ENCODE measurements around the gene ZNHIT1.

The ZNHIT1 gene

DNA sequence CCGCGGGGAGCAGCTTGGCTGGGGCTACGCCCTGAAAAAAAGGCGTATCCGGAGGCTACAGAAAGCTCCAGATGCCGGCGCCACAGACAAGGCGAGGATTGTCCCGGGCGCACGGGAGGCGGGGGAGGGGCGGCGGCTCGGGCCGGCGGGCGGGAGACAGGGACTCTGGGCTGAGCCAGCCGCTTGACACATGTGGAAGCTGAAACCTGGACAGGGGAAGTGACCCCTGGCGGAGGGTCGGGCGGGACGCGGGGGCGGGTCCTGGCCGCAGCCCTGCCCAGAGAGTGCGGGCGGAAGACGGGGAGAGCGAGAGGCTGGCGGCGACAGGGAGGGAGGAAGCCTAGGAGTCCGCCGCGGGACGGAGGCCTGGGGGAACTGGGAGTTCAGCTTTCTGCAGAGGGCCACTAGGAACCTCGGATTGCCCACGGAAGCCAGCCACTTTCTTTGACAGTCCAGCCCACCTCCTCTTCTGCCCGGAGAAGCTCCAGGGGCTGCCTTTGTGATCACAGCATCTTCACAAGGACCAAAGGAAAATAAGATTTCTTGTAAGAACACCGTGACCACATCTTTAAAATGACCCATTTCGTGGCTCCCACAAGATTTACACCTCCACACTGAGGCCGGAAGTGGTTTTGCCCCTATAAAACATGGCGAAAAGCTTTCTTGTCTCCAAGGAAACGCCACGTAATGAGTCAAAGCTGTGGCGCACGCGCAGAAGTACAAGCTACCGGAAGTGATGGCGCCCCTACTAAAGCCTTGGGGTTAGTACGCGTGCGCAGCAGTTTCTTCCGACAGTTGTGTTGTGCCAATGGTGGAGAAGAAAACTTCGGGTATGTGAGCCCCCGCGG, at the start of gene ZNHIT1, which contains the start of gene PLOD3:
ZNHIT1 (plus strand) TSS at position 778 of the 848 bp plus-strand sequence; CDS start at position 809, 31 bp downstream.
PLOD3 (minus strand) TSS at position 194 of the 848 bp plus-strand sequence. CDS start 307 bp downstream, outside the sequence.
- peak; percentile 92 for DNase-seq (ENCODE audit: low read depth)

DNA sequence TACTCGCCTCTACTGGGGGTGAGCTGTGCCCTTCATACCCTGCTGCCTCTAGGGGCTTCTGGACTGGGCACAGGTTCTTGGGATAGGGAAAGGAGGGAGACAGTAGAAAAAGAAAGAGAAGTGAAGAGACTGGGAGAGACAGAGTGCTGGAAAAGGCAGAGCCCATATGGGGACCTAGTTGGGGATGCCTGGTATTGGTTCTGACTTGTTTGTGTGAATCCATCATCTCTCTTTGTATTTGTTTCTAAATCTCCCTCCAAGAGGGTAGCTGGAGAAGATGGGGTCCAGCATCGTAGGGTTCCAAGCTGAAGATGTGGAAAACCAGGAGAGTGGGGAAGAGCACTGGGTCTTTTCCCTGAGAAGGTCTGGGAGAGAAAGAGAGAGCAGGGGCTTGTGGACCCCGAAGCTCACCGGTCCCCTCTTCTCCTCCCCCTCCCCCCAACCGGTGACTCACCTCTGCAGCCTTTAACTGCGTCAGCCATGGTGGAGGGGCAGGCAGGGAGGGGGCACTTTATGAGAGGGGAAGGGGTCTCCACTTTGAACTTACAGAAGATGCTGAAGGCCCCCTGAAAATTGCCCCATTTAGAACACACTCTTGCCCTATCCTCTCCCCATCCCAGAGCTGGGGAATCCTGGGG, 49.4 kb upstream of the ZNHIT1 start:
- no peak for DNase-seq (ENCODE audit: low read depth)

DNA sequence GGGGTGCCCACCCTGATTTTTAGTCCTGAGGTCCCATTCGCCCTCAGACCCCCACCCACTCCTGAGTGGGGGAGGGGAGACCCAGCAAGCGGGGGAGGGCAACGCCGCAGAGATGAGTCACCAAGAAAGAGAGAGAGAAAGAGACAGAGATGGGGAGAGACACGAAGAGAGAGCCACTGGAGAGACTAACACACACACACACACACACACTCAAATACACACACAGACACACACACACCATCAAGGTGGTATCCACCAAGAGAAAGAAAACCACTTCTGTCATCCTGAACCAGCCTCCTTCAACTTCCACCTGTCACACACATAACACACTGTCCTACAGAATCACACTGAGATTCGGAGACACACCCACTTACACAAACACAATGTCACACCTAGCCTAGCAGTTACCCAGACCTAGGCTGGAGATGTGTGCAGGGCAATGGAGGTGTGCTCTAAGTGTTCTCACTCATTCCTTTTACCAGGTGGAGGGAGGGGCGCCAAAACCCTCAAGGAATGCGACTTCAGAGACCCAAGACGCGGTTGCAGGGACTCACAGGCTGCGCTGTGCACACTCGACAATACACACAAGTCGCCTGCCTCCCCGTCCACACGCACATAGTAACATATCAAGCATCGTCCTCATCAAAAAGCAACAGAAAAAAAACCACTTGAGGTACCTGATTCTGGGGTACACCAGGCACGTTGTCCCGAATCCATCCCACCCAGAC, 48.7 kb upstream of the ZNHIT1 start:
- no peak for DNase-seq (ENCODE audit: low read depth)

DNA sequence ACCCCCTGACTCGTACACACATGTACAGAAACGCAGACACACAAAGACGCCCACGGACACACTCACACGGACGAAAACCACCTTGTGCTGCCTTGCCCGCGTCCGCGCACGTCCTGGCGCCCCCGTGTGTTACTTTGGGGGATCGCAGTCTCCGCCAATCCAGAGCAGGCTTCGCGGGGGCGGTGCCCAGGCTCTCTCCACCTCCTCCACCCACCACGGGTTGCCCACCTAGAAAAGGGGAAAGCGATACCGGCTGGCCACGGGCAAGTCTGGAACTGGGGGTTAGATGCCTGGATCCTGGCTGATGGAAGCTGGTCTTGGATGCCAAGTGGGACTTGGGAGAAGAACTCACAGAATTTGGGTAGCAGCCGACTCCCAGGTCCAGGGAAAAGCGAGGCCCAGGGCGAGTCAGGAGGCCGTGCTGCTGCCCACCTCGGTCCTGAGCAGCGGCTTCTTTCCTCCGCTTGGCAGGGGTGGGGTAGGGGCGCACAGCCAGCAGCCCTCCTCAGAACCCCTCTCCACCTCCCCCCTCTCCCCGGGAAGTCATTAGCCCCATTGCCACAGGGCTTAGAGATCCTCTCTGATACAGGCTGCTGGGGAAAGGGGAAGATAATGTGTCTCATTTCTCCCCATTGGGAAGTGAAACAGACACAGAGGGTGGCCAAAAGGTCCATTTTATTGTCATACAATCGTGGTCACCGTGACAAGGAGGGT, 48.0 kb upstream of the ZNHIT1 start:
- peak; percentile 66 for DNase-seq (ENCODE audit: low read depth)

DNA sequence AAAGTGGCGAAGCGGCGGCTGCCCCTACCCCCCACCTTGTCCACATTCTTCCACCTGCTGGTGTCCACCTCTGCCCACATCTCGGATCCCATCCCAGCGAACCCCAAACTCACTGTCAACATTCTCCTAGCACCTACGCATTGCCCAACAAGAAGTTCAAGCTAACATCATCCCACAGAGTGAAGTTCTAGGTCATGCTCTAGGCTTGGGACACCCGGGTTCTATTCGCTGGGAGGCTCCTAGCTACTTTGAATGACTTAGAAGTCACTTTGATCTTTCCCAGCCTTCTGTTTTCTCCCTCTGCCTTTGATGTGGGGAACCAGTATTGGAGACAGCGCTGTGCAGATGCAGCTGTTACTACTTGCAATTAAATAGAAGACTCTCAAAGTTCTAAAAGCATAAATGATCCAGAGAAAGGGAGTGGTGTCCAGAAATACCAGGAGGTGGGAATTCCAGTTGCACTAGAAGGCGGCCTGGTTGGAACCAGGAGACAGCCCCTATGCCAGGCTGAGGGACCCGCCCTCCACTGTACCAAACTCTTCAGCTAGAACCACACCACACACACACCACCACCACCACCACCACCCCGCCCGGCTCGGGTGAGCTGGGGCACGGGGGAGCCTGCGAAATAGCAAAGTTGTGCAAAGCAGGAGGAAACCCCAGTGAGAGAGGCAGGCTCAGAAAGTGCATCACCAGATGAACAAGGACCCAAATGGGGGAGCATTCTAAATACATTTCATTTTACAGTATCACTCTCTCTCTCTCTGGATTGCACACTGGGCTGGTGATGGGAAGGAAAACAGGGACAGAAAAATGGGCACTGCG, 47.1 kb upstream of the ZNHIT1 start:
- DNase-seq (ENCODE audit: low read depth) = no peak

DNA sequence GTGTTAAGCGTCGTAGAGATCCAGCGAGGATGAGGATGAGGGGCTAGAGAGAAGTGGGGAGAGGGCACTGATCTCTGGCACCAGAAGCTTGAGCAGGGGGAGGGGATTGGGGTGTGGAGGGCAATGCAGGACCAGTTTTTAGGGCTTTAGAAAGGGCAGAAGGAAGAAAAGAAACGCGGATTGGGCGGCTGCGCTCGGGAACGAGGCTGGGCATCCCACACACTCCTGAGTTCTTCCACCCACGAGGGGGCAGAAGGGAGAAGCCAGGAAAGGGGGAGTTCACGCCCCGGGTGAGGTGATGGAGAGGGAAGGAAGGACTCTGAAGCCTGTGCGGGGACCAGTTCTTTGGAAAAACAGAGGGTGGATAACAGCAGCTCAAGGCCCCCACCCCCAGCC, 46.5 kb upstream of the ZNHIT1 start:
- DNase-seq (ENCODE audit: low read depth) = no peak

DNA sequence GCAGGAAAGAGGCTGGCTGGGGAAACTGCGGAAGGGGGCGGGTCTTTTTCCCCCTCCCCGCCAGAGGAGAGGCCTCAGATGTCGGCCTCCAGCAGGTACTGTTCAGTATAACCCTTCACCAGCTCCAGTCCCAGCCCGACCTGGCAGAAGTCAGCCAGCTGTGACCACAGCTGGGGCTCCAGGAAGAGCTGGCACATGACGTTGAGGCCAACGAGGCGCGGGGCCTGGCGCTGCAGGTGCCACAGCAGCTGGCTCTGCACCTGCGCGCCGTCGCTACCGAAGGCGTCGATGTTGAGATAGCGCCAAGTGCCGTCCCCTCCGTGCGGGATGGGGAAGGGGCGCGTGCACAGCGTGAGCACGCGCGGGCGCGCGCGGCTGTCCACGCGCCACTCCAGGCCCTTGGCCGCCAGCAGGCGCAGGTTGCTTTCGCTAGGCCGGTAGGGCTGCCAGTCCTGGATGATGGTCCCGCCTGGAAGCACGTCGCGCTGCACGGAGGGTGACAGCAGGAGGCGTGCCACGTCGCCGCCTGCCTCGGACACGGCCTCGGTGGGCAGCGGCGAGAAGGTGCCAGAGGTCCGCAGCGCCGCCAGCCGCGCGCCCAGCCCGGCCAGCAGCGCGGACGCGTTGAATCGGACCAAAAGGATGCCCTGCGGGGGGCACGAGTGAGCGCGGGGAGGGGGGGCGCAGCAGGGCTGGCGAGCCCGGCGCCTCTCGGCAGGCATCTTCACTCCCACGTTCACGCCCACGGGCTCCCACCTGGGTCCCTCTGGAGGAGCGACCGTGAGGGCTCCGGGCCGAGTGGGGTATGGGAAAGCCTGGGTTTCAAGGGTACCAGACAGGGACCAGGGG, 45.7 kb upstream of the ZNHIT1 start:
- DNase-seq (ENCODE audit: low read depth) = no peak

DNA sequence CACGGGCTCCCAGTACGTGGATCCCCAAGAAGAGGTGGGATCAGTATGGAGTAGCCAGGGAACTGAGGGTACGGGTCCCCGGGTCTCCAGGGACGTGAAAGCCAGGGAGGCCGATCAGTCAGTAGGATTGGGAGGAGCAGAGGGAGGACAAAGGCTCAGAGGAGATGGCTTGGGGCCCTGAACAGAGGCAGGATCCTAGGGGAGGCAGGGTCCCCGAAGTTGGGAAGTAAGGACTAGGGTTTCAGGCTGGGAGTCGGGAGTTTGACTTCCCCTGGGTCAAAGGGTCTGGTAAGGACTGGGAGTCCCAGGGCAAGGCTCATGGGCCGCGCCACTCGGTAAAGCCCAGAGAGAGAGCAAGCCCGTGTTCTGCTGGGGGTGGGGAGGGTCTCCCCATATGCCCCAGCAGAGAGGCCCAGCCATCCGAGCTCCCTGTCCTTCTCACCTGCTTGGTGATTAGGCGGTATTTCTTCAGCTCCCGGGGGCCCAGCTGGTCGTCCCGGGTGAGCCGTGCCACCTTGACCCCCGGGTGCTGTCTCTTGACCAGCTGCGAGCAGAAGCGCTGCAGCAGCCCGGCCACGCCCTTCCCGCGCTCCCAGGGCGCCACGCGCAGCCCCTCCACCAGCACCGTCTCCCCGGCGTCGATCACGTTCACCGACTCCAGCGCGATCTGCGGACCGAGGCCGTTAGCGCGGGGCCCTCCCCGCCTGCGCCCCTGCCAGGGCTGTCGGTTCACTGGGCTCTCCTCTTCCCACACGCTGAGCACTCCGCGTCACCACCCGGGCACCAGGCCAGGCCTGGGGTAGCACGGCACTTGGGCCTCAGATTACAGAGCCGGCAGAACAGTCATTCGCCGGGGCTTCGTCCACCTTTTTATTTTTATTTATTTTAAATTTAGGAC, 44.9 kb upstream of the ZNHIT1 start:
- DNase-seq (ENCODE audit: low read depth) = no peak

DNA sequence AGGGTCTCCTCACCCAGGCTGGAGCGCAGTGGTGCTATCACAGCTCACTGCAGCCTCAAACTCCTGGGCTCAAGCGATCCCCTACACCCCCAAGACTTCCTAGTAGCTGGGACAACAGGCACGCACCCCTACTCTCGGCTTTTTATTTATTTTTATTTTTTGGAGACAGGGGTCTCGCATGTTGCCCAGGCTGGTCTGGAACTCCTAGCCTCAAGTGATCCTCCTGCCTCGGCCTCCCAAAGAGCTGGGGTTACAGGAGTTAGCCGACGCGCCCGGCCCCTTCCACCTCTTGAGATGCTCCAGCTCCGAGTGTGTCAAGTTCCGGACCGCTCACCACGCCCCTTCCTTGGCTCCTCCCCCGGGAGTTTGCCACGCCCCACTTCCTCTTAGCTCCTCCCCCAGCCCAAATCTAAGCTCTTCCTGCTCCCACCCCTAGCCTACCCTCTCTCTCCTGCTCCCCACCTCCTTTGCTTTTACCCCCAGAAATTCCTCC, 44.2 kb upstream of the ZNHIT1 start:
- DNase-seq (ENCODE audit: low read depth) = no peak

DNA sequence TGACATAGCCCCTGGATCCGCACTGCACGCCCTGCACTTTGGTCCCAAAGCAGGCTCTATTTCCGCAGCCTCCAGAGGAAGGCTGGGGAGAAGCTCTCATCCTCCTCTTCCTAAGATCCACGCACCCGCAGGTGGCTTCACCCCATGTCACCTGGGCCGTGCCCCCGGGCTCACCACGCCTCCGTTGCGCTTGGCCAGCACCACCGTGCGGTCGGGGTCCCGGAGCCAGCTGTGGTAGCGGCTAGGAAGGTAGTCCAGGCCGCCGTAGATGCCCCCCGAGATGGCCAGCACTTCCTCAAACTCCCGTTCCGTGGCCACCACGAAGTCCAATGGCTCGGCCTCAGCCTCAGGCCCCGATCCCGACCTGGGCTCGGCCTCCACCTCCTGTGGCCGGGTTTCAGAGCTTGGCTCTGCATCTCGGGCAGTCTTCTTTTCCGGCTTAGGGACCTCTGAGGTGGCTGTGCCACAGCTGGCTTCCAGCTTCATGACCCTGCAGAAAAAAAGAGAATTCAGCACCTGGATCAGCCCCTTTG, 43.6 kb upstream of the ZNHIT1 start:
- DNase-seq (ENCODE audit: low read depth) = no peak

DNA sequence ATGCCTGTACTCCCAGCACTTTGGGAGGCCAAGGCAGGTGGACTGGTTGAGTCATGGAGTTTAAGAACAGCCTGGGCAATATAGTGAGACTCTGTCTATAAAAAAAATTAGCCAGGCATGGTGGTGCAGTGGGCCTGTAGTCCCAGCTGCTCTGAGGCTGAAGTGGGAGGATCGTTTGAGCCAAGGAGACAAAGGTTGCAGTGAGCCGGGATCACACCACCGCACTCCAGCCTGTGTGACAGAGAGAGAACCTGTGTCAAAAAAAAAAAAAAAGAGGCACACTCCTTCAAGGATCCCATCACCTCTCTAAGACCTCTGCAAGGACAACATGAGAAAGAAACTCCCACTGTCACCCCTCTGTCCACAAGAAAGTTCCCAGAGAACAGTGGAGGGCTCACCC, 42.3 kb upstream of the ZNHIT1 start:
- DNase-seq (ENCODE audit: low read depth) = no peak

DNA sequence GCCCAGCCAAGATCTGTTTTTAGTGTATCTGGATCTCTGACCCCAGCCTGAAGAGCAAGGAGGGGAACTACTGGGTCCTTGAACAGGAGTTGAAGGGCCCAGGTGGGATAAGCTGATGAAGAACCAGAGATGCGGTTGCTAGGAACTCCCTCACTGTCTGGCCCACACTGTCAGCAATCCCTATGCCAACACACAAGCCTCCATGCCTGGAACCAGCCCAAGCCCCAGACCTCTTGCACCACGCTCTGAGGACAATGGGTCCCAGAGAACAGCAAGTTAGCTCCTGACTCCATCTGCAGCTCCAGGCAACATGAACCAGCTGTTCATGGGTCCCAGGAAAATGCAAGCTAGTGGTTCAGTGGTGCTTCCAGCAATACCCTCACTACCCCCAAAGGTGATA, 40.3 kb upstream of the ZNHIT1 start:
- no peak for DNase-seq (ENCODE audit: low read depth)

DNA sequence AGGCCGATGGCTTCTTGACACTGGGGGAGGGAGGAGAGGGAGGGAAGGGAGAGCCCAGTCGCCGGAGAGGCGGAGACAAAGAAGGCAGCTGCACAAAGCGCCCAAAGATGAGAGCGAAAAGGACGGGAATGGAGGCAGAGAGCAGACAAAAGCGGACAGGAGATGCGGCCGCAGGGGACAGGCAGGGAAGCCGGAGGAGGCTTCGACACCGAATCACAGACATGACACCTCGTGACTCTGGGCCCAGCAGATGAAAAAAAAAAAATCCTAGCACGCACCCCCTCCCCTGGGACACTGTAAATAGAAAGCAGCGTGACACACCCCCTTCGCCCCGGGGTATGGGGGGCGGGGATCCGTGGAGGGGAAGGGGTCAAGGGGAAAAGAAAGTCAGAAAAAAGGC, 38.8 kb upstream of the ZNHIT1 start:
- no peak for DNase-seq (ENCODE audit: low read depth)

DNA sequence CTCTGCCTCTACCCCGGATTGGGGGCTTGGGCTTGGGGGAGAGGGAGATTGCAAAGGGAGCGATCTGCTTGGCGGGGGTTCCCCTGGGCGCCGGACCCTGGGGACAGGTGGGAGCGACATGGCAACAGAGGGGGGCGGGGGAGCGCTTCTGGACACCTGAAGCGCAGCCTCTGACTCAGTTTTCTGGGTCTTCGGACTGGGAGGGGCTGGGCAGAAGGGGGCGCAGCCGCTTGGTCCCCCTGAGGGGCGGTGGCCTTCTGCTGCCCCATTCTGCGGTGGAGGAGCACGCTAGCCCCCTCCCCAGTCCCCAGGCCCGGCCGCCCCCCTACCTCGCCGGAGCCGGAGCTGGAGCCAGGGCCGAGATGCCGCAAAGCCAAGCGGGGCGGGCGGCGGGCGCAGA, 38.3 kb upstream of the ZNHIT1 start:
- DNase-seq (ENCODE audit: low read depth) = no peak

DNA sequence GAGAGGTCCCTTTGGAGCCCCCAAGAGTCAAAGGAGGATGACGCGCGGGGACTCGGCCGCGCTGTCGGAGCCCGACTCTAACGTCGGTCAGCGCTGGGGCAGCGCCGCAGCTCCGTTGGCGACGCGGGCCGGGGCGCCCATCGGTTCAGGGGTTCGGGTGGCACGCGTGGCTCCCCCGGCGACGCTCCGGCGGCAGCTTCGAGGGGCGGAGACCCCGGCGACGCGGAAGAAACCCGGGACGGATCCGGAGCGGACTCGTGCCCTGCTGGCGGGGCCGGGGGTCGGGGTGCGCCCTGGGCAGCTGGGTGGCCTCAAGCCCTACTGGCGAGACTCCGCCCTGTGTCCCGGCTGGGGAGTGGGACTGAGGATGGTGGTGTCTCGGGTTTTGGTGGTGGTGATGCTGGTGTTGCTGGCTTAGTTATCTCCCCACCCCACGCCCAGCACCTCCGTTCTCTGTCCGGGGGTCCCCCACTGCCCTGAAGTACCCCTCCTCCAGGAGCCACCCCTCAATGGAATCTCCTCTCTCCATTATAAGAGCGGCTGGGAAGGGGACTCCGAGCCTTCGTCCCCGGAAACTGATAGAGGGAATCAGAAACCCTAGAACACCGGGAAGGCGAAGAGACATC, 37.7 kb upstream of the ZNHIT1 start, which contains the start of gene NAT16:
NAT16 (minus strand) TSS at position 164 of the 626 bp plus-strand sequence. CDS start 5,486 bp downstream, outside the sequence.
- DNase-seq (ENCODE audit: low read depth) = no peak

DNA sequence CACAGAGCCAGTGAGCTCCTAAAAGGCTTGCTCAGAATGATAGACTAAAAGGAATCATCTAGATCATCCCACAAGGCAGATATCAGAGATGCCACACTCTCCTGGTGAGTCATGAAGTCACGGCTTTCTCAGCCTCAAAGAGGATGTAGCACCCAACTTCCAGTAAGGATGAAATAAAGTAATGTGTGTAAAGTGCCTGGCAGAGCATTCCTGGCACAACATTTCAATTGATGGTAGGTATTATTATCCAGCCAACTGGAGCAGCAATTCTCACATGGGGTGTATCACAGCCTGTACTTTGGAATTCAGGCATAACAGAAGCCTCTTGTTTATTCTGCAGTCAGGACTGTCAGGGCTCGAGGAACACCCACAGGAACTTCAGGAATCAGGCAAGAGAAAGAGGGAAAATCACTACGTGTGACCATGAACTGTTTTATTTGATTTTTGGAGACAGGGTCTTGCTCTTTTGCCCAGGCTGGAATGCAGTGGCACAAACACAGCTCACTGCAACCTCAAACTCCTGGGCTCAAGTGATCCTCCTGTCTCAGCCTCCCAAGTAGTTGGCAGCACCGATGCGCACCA, 32.6 kb upstream of the ZNHIT1 start:
- no peak for DNase-seq (ENCODE audit: low read depth)

DNA sequence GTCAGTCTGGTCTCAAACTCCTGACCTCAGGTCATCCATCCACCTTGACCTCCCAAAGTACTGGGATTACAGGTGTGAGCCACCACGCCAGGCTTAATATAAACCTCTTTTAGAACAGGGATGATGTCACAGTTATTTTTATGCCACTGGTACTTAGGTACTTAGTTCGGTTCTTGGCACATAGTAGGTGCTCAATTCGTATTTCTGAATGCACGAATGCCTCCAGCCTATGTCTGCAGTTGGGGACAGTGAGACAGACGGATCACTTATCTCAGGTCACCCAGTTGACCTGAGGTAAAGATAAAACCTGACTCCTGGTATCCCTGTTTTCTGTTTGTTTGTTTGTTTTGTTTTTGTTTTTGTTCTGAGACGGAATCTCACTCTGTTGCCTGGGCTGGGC, 31.8 kb upstream of the ZNHIT1 start:
- DNase-seq (ENCODE audit: low read depth) = no peak

Data from stimulated activated CD8-positive, alpha-beta memory T cell treated with anti-CD3 and anti-CD28 coated beads, Interleukin-12 subunit alpha, Interleukin-12 subunit beta, amount 100 ng/mL, for 4 hours (primary cell).